Left cardiac atrium (tissue), 4 donors: ENCODE data around the gene ITIH4. TPM values are rescaled to one million over a fixed set of nuclear protein-coding genes. Genes with fewer than 3 reads are reported as not detected.

Experiments used
- ATAC-seq, 2 donors: fragments of 200-7000 bp; cut with Tn5 transposase; one replicate each; pipeline ENCODE4 v1.9.1; 2020; ENCODE audit warnings: mild to moderate bottlenecking in 2 of 2, moderate library complexity in 2 of 2
- DNase-seq: peaks from one replicate; pipeline ENCODE4 v3.0.0-alpha.2; 2020
- intact Hi-C, 2 donors: fragments of 100-400 bp; cut with DNase I; formaldehyde crosslinking; loops; one replicate each; pipeline versions ENCODE4 v1.14.1 to v1.15.1; 2022 to 2023
- total RNA-seq, 2 donors: library from RNA; stranded (reverse); fragmentation: NEBNext Ultra II Directional; extraction: Animal tissue kit (Norgen Biotek cat#: 25700); gene quantifications; one replicate each; pipeline ENCODE4 v1.2.1, GENCODE V29; 2021
- donor health status: DM: no; HTN: yes; CAD: no.
- donor health status: DM: no; HTN: yes; CAD: no; lungs with severe emphysema.
- donor health status: DM: yes; HTN: yes; CAD: no.
- donor health status: Dilated cardiomyopathy.

The ITIH4 gene
- total RNA-seq, 2 donors from 2014 or later = 5.2 to 7.0 TPM

- no peak for DNase-seq
- no peak for ATAC-seq
- intact Hi-C loops = no loop called here
Observed at GRCh38 chr3:52813810-52814209, 16.7 kb downstream of the ITIH4 start.

- no peak for ATAC-seq
- intact Hi-C loops = no loop called here
- DNase-seq = no peak
Observed at GRCh38 chr3:52811452-52812011, 18.9 kb downstream of the ITIH4 start.

DNA sequence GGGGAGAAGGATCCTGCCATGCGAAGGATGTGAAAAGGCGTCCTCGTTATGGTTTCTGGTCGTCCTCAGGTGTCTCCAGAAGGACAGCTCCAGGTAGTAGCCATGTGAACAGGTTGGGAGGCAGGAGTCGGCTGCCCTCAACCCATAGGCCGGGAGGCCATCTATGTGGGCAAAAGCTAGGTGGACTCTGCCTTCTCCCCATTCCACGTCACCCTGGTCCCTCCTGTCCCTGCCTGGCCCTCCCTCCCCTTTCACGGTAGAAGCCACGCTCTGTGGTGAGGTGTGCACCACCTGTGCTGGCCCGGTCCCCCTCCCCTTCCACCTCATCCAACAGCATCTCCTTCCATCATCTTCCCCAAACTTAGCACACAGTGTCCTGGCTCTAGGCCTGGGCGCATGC lies 19.5 kb downstream of the ITIH4 start:
- no peak for DNase-seq
- ATAC-seq = no peak
- intact Hi-C loops = no loop called here

DNA sequence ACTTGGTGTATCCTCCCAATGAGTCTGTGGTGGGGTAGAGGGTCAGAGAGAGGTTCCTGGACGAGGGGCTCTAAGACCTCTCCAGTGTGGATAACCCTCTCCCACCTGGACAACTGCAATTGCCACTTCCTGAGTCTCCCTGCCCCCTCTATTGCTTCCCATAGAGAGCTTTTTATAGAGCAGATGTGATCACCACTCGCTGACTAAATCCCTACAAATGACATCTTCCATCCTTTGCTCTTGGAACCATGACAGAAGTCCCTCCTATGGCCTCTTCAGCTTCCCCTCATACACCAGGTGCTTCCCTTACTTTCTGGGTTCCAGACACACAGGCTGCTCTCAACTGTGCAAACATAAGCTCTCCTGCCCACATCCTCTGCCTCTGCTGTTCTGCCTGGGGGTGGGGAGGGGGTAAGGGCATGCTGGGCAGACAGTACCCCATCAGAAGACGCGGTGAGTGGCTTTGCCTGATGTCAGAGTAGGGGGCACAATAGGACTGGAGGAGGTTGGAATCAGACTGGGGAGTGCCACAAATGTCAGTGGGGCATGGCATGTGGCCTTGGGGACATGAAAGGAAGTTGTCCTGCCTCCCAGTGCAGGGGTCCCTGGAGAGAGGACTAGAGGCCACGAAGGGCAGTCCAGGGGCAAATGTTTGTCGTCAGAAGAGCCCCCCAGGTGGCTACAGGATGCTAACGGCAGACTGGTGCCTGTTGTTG lies 20.7 kb downstream of the ITIH4 start:
- ATAC-seq = no peak
- no peak for DNase-seq
- intact Hi-C loops = no loop called here

DNA sequence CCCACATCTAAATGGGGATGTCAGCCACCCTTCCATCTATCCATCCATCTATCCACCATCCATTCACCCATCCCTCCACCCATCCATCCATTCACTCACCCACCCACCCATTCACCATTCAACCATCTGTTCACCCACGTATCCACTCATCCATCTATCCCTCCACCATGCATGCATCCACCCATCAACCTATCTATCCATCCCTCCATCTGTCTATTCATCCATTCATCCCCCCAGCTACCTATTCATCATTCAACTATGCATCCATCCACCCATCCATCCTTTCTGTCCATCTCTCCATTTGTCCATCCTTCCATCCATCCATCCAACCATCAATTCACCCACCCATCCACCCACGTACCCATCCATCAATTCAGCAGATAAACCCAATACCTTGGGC lies 21.3 kb downstream of the ITIH4 start:
- DNase-seq = no peak

GRCh38 chr3:52805270-52806039 lies 25.0 kb downstream of the ITIH4 start:
- DNase-seq (no peak), ATAC-seq (no peak)
- intact Hi-C loops = no loop called here

More for the DNA sequence above, 21.3 kb downstream of the ITIH4 start:
- no peak for ATAC-seq
- intact Hi-C loops = no loop called here

DNA sequence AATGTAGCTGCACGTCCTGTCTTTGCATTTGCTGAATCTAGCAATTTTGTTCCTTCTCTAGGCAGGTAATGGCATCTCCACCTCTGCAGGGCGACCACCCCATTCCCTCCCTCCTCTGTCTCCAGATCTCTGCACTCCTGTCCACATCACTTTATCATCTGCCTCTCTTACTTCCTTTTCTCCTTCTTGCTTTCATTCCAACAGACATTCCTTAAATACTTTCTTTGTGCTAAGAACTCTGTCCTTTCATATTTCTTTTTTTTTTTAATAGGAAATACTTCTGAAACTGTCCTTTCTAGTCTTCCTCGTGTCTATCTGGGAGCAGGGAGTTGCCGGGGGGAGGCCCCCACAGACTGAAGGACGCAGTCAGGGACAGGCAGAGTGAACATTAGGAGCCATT lies 28.6 kb downstream of the ITIH4 start:
- DNase-seq (no peak), ATAC-seq (no peak)
- intact Hi-C loops = no loop called here

DNA sequence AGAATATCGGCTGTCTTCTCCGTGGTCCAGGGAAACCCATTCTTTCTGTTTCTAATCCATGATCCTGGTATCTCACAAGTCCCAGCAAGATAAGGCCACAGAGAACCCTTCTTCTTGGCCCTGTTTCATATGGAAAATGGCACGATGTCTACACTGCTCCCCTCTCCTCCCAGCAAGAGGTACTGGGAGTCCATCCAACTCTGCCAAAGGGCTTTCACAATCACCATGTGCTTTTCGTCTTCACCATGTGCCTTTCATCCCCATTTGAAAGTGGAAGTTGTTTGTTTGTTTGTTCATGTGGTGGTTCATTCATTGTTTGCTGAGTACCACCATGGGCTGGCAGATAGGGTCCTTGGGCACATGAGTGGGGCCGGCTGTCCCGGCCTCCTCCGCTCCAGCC lies 30.4 kb downstream of the ITIH4 start:
- DNase-seq (no peak), ATAC-seq (no peak)
- intact Hi-C loops = no loop called here

- ATAC-seq = peak in 1 of 2 donors; percentile 65
- DNase-seq = no peak
- intact Hi-C loops = no loop called here
Observed at GRCh38 chr3:52798978-52799476, 31.4 kb downstream of the ITIH4 start.

GRCh38 chr3:52798376-52798977 lies 32.0 kb downstream of the ITIH4 start:
- DNase-seq = no peak
- peak in 1 of 2 donors; percentile 20 for ATAC-seq
- intact Hi-C loops = no loop called here

DNA sequence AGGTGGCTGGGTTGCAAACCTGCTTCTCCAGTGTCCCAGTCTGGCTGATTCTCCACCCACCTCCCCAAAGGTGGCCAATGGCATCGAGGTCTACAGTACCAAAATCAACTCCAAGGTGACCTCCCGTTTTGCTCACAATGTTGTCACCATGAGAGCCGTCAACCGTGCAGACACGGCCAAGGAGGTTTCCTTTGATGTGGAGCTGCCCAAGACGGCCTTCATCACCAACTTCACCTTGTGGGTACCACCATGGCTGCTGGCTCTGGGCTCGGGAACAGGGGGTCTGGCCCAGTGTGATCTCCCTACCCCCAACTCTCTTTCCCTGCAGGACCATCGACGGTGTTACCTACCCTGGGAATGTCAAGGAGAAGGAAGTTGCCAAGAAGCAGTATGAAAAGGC lies 34.1 kb downstream of the ITIH4 start:
- intact Hi-C loops = no loop called here
- ATAC-seq = no peak
- DNase-seq = no peak

DNA sequence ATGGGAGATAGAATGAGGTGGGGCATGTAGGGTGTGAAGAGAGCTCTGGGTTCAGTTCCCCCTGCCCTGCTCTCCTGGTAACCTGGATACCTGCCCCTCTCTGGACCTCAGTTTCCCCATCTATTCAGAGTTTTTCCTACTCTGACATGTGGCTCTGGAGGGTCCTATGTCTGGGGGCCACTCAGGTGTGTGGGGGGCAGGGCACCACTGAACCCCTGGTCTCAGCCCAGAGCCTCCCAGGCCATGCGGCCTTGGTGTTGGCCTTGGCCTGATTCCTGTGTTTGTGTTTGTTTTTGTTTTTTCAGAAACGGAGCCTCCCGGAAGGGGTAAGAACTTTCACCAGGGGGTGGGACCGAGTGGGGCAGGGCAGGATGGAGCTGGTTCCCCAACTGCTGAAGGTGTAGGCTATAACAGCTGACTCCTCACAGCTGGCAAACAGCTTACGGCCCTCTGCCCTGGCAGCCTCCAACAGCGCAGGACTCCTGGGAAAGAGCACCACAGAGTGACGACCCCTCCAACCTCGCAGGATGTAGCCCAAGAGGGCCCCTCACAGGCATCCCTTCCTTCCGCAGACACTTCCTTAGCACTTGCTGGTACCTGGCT lies 35.1 kb downstream of the ITIH4 start:
- intact Hi-C loops = no loop called here
- ATAC-seq = no peak
- no peak for DNase-seq

GRCh38 chr3:52794612-52795099 lies 35.8 kb downstream of the ITIH4 start, which contains the start of gene ITIH3:
TSS of gene ITIH3 (plus strand) at chr3:52794796. CDS start at chr3:52794804, 8 bp downstream.
- DNase-seq (no peak), ATAC-seq (no peak)
- intact Hi-C loops = no loop called here

- DNase-seq (no peak), ATAC-seq (no peak)
- intact Hi-C loops = no loop called here
Observed at GRCh38 chr3:52793702-52794611, 36.5 kb downstream of the ITIH4 start.

DNA sequence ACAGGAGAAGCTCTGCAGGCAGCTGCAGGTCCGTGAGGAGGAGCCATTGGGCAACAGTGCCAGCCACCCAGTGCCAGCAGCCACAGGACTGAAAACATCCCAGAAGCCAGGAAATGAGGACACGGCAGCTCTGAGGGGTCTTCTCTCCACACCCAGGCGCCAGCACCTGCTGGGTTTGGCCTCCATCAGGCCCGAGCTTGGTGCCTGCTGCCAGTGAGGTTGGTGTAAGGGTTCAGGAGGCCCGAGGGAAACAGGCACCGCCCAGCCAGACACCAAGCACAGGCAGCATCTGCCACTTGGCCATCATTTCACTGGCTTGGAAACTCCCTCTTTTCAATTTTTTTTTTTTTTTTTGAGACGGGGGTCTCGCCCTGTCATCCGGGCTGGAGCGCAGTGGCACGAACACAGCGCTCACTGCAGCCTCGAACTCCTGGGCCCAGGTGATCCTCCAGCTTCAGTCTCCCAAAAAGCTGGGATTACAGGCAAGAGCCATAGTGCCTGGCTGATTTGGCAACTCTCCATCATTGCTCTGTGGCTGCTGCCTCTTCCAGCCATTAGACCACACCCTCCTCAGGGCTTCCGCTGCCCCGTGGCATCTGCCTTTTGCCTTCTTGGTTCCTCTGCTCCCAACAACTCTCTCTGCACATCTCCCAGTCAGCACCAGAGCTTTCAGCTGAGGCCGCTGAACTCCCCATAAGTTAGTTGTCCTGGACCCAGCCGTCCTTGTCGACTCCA lies 37.3 kb downstream of the ITIH4 start:
- intact Hi-C loops = no loop called here
- no peak for DNase-seq
- ATAC-seq = no peak

DNA sequence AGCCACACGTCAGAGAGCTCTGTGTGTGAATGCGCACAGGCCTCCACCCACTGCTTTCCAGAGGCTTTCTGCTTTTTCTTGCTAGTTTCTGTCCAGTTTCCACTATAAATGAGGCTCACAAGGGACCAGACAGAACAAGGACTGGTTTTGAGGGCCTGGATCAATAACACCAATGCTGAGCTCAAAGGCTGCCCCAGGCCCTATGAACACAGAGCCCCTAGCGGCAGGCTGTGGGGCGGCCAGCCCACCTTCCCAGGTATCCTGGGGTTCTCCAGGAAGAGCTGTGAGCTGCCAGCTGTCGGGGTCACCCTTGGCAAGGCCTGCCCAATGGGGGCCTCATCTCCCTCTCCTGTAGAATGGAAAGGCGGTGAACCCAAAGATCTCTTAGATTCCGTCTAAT lies 38.1 kb downstream of the ITIH4 start:
- no peak for ATAC-seq
- intact Hi-C loops = no loop called here
- DNase-seq = no peak

GRCh38 chr3:52791928-52792327 lies 38.5 kb downstream of the ITIH4 start:
- no peak for ATAC-seq

DNA sequence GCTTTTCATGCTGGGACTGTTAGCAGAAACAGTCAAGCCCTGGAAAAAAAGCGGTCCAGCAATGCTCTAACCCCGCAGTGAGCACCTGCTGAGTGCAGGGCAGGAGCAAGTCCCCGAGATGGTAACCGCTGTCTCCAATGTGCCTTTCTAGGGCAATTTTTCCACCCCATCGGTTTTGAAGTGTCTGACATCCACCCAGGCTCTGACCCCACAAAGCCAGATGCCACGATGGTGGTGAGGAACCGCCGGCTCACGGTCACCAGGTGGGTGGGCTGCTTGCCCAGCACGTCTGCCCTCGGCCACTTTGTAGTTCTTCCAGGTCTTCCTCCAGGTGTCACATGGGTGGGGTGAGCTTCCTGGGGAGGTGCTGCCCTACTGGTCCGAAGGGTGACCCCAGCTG lies 39.1 kb downstream of the ITIH4 start:
- ATAC-seq (no peak), DNase-seq (no peak)
- intact Hi-C loops = no loop called here

More at GRCh38 chr3:52791928-52792327, 38.5 kb downstream of the ITIH4 start:
- intact Hi-C loops = no loop called here
- no peak for DNase-seq
